HL-60 (cell line): ENCODE data around the gene APMAP.

ENCODE experiments used
- DNase-seq, 2 experiments: peaks; one replicate each; pipeline ENCODE4 v3.0.0-alpha.2; 2010 to 2020; ENCODE audit warnings: low read depth in 1 of 2, low spot score in 1 of 2
- H3K27ac ChIP-seq: fragments of 250-450 bp; sonication (Bioruptor Pico); replicated peaks from 2 replicates; pipeline ENCODE4 v1.5.1; 2020; ENCODE audit warnings: mild to moderate bottlenecking, moderate library complexity
- H3K27me3 ChIP-seq: fragments of 250-450 bp; sonication (Bioruptor Pico); 2 replicates; pipeline ENCODE4 v1.5.1; 2021; ENCODE audit warnings: mild to moderate bottlenecking, moderate library complexity; ENCODE audit not compliant: insufficient read depth, poor library complexity, severe bottlenecking
- H3K4me3 ChIP-seq: replicated peaks from 2 replicates; pipeline ENCODE4 v1.5.1; 2011; ENCODE audit warnings: mild to moderate bottlenecking, control low read depth, low read length; ENCODE audit not compliant: insufficient read depth
- GABPA ChIP-seq: IDR thresholded peaks from 2 replicates; pipeline ENCODE4 v1.6.1; 2012; ENCODE audit warnings: low read depth
- POLR2AphosphoS5 ChIP-seq: IDR thresholded peaks from 2 replicates; pipeline ENCODE4 v1.6.1; 2012; ENCODE audit warnings: low read depth
- SPI1 ChIP-seq: IDR thresholded peaks from 2 replicates; pipeline ENCODE4 v1.6.1; 2012; ENCODE audit warnings: low read depth, mild to moderate bottlenecking, borderline replicate concordance
- TF ChIP-seq, protein P1 (sequence below): IDR thresholded peaks from one replicate; pipeline ENCODE4 v1.5.1; 2011; ENCODE audit warnings: low read length, control low read depth, inconsistent platforms; ENCODE audit not compliant: insufficient read depth
- TF ChIP-seq, protein P2 (sequence below): IDR thresholded peaks from 2 replicates; pipeline ENCODE4 v1.6.1; 2012; ENCODE audit warnings: low read depth; ENCODE audit not compliant: insufficient replicate concordance

APMAP gene

DNA sequence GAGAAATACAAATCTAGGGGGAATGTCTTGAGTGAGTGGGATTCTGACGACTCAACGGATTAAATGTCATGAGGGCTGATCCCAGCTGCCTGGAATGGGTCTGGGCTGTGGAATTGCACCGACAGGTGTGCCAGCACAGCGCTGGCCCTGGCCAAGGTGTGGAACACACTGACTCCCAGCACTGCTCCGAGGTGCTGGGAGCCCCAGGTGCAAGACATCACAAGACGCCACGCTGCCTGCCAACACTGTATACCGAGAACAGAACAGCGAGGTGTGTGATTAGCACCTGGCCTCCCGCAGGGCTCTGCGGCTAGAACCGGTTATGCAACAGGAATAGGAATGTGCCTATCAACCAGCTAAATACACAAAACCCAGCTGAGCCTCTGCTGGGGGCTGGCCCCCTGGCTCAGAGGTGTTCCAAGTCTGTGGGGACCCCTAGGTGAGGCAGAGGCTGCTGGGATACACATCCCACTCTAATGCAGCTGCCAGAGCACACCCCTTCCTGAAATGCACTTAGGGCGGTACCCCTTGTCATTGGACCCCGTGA lies 24.8 kb upstream of the APMAP start:
- H3K4me3 ChIP-seq = no peak overlapping the region
- TF ChIP-seq, protein P1, sequence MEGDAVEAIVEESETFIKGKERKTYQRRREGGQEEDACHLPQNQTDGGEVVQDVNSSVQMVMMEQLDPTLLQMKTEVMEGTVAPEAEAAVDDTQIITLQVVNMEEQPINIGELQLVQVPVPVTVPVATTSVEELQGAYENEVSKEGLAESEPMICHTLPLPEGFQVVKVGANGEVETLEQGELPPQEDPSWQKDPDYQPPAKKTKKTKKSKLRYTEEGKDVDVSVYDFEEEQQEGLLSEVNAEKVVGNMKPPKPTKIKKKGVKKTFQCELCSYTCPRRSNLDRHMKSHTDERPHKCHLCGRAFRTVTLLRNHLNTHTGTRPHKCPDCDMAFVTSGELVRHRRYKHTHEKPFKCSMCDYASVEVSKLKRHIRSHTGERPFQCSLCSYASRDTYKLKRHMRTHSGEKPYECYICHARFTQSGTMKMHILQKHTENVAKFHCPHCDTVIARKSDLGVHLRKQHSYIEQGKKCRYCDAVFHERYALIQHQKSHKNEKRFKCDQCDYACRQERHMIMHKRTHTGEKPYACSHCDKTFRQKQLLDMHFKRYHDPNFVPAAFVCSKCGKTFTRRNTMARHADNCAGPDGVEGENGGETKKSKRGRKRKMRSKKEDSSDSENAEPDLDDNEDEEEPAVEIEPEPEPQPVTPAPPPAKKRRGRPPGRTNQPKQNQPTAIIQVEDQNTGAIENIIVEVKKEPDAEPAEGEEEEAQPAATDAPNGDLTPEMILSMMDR = no peak
- TF ChIP-seq SPI1 (no peak), POLR2AphosphoS5 (no peak), GABPA (no peak)
- TF ChIP-seq, protein P2, sequence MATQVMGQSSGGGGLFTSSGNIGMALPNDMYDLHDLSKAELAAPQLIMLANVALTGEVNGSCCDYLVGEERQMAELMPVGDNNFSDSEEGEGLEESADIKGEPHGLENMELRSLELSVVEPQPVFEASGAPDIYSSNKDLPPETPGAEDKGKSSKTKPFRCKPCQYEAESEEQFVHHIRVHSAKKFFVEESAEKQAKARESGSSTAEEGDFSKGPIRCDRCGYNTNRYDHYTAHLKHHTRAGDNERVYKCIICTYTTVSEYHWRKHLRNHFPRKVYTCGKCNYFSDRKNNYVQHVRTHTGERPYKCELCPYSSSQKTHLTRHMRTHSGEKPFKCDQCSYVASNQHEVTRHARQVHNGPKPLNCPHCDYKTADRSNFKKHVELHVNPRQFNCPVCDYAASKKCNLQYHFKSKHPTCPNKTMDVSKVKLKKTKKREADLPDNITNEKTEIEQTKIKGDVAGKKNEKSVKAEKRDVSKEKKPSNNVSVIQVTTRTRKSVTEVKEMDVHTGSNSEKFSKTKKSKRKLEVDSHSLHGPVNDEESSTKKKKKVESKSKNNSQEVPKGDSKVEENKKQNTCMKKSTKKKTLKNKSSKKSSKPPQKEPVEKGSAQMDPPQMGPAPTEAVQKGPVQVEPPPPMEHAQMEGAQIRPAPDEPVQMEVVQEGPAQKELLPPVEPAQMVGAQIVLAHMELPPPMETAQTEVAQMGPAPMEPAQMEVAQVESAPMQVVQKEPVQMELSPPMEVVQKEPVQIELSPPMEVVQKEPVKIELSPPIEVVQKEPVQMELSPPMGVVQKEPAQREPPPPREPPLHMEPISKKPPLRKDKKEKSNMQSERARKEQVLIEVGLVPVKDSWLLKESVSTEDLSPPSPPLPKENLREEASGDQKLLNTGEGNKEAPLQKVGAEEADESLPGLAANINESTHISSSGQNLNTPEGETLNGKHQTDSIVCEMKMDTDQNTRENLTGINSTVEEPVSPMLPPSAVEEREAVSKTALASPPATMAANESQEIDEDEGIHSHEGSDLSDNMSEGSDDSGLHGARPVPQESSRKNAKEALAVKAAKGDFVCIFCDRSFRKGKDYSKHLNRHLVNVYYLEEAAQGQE = no peak
- no peaks in the 10 kb centered on the region for H3K27me3 ChIP-seq
- H3K27ac ChIP-seq = no peak overlapping the region
- DNase-seq = no peak

DNA sequence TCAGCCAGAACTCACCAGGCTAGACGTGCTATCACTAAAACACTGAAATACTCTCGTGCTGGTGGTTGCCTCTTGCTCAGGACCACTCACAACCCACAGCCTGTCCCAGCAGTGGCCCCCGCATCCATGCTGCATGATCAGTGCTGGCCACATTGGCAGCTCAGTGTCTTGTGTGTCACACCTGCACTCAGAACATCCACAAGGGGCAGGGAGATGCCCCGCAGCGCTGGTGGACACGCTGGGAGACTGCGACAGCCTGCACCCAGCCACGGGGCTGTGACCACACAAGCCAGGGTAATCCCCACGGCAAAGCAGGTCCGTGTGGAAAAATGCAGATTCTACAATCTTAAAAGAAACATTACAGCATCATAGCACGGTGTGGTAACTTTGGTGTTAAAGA lies 23.9 kb upstream of the APMAP start:
- TF ChIP-seq POLR2AphosphoS5 = no peak
- TF ChIP-seq, protein P1 = no peak
- TF ChIP-seq SPI1 = no peak
- TF ChIP-seq, protein P2 = no peak
- TF ChIP-seq GABPA = no peak
- H3K27me3 ChIP-seq = no peaks in the 10 kb centered on the region
- no peak for DNase-seq
- no peak overlapping the region for H3K27ac ChIP-seq
- no peak overlapping the region for H3K4me3 ChIP-seq

DNA sequence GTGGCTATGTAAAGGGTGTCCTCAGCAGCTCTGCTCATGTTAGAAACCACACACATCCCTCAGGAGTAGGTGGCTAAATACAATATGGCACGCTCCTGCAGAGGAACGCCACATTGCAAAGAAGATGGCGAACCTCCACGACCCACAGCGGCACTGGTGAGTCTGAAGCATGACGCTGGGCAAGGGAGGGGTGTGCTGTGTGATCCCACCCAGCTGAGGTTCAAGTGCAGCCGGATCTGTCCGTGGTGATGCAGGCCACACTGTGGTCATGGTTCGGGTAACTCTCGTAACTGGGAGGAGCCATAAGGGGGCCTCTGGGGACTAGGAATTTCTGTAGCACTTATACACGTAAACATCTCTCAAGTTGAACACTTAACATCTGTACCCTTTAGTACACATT lies 23.4 kb upstream of the APMAP start:
- TF ChIP-seq POLR2AphosphoS5 = no peak
- TF ChIP-seq, protein P2 = no peak
- TF ChIP-seq, protein P1 = no peak
- TF ChIP-seq GABPA = no peak
- TF ChIP-seq SPI1 = no peak
- H3K4me3 ChIP-seq = no peak overlapping the region
- no peaks in the 10 kb centered on the region for H3K27me3 ChIP-seq
- no peak for DNase-seq
- no peak overlapping the region for H3K27ac ChIP-seq
